GM15510 (cell line): Measurements from ENCODE around the gene CCDC106.

ENCODE experiments used
- POLR2A ChIP-seq: IDR thresholded peaks from 3 replicates; pipeline ENCODE4 v1.6.1; 2011; ENCODE audit warnings: borderline replicate concordance; ENCODE audit not compliant: insufficient read length; ENCODE audit errors: extremely low read depth

The CCDC106 gene

DNA sequence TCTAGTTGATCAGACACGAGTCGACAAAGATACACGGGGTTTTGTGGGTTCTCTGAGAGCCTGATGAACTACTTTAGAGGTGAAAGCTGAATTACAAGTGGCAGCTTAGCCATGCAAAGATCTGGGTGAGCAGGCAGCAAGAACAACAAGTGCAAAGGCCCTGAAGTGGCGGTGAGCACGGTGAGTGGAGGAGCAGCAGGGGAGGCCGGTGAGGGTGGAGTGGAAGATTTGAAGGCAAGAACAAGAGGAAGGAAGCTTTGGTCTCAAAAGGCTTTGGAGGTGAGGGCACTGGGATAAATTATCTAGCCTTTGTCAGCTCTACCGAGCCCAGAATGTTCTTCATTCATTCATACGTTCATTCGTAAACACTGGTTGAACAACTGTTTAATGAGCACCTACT, 41.2 kb upstream of the CCDC106 start:
- TF ChIP-seq POLR2A = no peak

DNA sequence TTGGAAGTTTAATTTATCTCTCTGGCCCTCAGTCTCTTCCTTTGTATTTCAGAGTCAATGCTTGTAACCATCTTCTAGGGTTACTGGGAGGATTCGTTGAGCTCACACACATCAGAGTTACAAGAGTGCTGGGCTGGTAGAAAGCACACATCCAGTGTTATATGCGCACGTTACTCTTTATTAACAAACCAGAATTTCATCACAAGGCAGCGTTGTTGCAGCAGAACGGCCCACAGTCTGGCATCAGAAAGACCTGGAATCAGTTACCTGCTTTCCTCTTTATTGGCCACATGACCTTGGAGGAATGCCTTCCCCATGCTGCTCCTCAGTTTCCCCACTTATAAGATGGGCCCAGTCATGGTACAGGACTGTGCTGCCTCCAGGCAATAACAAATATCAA, 38.7 kb upstream of the CCDC106 start:
- no peak for TF ChIP-seq POLR2A

DNA sequence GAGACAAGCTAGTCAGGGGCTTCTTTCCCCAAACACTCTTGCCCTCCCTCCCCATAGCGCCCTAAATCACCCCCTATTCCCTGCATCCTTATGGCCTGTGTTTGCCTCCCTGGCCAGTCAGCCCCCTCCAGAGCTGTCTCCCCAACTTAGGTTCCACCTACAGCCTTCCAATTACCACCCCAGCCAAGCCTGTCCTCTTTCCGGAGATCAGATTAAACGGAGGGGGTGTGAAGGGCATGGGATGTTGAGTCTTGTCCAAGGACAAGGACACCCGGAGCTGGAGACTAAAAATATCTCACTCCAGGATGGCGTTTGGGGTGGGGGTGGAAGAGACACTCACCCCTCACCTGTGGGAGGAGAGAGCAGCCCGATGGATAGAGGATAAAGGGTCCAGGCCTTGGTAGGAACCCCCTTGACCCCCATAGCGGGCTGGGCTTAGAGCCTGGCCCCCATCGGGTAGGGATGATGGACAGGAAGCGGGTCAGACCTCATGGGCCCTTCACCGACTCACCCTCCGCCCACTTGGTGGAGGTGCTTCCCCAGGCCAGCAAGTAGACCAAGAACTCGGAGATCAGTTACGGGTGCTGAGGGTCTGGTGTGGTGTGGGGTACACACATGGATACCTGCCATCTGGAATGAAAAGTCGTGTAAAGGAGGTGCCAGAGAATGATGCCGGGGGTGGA, 36.6 kb upstream of the CCDC106 start:
- TF ChIP-seq POLR2A = no peak

DNA sequence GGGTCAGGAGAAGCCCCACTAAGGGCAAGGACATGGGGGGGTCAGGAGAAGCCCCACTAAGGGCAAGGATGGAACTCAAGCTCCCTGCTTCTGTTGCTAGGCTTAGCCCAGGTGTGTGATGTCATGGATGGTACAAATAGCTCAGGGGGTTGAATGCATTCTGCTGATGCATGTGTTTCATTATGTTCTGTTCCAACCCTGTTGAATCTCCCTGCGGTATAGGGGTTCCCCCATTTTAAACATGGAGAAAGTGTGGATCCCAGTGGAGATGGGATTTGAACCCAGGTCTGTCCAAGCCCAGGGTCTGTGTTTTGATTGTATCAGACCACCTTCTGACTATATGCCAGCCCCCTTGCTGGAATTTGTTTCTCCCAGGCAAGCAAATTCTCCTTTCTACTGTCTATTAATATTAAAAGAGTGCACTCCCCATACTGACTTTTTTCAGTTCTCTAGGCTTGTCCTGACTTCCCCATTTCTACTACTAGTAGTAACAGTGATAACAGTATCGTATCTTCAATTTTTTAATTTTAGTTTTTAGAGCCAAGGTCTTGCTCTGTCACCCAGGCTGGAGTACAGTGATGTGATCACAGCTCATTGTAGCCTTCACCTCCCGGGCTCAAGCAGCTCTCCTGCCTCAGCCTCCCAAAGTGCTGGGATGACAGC, 35.9 kb upstream of the CCDC106 start:
- no peak for TF ChIP-seq POLR2A

DNA sequence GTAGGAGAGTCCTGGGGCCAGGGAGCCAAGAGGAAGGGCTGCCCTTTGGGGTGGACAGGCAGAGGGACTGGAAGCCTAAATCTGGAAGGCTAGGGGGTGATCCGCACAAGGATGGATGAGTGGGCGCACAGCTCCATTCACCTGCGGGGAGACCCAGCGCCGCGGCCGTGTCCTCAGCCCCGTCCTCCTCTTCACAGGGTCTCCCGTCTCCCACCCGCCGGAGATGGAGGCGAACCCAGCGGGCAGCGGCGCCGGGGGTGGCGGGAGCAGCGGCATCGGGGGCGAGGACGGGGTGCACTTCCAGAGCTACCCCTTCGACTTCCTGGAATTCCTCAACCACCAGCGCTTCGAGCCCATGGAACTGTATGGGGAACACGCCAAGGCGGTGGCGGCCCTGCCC, 34.6 kb upstream of the CCDC106 start:
- TF ChIP-seq POLR2A = no peak

DNA sequence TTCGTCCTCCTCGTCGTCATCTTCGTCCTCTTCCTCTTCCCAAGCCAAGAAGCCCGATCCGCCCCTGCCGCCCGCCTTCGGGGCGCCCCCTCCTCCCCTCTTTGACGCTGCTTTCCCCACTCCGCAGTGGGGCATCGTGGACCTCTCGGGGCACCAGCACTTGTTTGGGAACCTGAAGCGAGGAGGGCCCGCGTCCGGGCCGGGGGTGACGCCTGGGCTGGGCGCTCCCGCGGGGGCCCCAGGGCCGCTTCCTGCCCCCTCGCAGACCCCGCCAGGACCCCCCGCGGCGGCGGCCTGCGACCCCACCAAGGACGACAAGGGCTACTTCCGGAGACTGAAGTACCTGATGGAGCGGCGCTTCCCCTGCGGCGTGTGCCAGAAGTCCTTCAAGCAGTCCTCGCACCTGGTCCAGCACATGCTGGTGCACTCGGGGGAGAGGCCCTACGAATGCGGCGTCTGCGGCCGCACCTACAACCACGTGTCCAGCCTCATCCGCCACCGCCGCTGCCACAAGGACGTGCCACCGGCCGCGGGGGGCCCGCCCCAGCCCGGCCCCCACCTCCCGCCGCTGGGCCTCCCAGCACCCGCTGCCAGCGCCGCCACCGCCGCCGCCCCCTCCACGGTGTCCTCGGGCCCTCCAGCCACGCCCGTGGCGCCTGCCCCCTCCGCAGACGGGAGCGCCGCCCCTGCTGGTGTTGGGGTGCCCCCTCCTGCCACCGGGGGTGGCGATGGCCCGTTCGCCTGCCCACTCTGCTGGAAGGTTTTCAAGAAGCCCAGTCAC, 33.9 kb upstream of the CCDC106 start:
- TF ChIP-seq POLR2A = no peak

DNA sequence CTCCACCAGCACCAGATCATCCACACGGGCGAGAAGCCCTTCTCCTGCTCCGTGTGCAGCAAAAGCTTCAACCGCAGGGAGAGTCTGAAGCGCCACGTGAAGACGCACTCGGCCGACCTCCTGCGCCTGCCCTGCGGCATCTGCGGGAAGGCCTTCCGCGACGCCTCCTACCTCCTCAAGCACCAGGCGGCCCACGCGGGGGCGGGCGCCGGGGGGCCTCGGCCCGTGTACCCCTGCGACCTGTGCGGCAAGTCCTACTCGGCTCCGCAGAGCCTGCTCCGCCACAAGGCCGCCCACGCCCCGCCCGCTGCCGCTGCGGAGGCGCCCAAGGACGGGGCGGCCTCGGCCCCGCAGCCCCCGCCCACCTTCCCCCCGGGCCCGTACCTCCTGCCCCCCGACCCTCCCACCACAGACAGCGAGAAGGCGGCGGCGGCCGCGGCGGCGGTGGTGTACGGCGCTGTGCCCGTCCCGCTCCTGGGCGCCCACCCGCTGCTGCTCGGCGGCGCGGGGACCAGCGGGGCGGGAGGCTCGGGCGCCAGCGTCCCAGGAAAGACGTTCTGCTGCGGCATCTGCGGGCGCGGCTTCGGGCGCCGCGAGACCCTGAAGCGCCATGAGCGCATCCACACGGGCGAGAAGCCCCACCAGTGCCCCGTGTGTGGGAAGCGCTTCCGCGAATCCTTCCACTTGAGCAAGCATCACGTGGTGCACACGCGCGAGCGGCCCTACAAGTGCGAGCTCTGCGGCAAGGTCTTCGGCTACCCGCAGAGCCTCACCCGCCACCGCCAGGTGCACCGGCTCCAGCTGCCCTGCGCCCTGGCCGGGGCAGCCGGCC, 33.1 kb upstream of the CCDC106 start:
- TF ChIP-seq POLR2A = no peak

DNA sequence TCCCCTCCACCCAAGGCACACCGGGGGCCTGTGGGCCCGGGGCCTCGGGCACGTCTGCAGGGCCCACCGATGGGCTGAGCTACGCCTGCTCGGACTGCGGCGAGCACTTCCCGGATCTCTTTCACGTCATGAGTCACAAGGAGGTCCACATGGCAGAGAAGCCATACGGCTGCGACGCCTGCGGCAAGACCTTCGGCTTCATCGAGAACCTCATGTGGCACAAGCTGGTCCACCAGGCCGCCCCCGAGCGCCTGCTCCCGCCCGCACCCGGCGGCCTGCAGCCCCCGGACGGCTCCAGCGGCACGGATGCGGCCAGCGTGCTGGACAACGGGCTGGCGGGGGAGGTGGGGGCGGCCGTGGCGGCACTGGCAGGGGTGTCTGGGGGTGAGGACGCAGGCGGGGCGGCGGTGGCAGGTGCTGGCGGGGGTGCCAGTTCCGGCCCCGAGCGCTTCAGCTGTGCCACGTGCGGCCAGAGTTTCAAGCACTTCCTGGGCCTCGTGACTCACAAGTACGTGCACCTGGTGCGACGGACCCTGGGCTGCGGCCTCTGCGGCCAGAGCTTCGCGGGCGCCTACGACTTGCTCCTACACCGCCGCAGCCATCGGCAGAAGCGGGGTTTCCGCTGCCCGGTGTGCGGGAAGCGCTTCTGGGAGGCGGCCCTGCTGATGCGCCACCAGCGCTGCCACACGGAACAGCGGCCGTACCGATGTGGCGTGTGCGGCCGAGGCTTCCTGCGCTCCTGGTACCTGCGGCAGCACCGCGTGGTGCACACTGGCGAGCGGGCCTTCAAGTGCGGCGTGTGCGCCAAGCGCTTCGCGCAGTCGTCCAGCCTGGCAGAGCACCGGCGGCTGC, 32.2 kb upstream of the CCDC106 start:
- TF ChIP-seq POLR2A = no peak

DNA sequence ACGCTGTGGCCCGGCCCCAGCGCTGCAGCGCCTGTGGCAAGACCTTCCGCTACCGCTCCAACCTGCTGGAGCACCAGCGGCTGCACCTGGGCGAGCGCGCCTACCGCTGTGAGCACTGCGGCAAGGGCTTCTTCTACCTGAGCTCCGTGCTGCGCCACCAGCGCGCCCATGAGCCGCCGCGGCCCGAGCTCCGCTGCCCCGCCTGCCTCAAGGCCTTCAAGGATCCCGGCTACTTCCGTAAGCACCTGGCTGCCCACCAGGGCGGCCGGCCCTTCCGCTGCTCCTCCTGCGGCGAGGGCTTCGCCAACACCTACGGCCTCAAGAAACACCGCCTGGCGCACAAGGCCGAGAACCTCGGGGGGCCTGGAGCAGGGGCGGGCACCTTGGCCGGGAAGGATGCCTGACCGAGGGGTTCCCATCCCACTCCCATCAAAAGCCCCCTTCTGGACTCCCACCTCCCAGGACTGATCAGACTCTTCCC, 31.6 kb upstream of the CCDC106 start:
- no peak for TF ChIP-seq POLR2A

DNA sequence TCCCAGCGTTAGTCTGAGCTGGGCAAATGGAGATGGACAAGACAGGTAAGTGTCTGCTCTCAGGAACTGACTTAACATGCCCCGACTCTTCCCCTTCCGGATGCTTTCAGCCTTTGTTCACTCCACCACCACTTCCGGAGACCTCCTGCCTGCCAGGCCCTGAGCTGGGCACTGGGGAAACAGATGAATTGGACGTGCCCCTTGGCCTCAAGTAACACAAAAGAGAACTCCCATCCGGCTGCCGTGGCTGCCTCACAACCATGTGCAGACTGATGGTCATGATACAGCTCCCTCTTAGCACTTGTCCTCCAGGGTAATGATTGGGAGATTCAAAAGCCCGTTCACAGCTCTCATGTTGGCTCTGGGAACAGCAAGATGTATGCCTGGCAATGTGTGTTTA, 30.6 kb upstream of the CCDC106 start:
- no peak for TF ChIP-seq POLR2A

DNA sequence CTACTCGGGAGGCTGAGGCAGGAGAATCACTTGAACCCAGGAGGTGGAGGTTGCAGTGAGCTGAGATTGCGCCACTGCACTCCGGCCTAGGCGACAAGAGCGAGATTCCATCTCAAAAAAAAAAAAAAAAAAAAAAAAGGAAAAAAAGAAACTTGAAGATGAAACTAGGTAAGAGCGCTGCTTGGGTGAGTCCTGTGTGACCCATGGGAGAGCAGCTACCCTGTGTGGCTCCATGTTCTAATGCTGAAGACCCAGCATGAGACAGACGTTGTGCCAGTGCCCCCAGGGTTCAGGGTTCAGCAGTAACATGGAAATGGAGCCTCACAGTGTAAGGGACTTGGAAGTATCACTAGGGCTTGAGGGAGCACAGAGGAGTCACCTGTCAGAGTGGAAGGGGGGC, 29.6 kb upstream of the CCDC106 start:
- no peak for TF ChIP-seq POLR2A

DNA sequence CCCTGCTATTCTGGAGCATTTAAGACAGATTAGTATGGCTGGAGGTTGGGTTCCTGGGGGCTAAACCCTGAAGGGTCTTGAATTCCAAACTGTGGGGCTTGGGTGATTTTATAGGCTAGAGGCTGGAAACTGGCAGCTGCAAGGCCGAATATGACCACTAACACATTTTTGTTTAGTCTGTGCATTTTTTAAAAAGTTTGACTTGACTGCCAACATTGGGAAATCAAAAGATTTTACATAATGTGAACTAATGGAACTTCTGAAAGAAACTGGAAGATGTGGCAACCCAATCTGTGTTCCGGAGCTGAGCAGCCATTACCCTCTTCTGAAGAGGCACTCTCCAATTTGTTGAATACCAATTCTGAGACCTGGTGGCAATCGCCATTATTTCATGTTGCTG, 28.7 kb upstream of the CCDC106 start:
- no peak for TF ChIP-seq POLR2A

DNA sequence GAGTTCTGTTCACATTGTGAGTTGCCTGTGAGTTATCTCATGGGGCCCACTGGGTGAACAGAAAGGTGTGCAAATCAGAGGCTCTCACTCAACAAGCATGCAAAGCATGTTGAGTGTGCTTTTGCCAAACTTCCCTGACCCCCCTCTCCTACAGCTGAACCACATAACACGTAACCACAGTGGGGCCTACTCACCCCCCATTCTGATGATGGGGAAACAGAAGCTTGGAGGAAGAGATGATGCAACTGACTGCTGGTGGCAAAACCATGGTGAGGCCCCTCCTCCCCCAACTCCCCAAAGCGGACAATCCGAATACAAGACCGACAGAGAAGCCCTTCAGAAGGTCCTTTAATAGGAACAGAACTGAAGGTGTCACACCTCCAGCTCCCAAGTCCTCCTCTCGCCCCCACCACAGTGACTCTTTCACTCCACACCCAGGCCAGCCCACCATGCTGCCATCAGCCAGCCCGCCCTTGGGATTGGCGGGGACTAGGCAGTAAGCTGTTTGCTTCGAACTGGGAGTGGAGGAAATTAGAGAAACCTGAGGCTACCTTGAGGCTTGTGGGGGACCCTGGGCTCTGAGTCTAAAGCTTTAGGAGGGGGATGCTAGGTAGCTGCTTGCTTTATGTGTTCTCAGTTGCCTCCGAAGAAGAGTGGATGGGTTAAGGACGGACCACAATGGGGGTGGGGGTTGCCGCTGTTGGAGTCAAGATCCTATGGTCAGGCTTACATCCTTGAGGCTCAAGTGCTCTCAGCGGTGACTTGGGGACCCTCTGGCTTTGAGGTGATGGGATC, 27.4 kb upstream of the CCDC106 start:
- TF ChIP-seq POLR2A = no peak
